ENCODE data around the gene YKT6.

YKT6 gene

GRCh38 chr7:44235582-44236332 lies 35.0 kb downstream of the YKT6 start:
- DNase-seq, result no peak

- DNase-seq, result no peak
Measured at GRCh38 chr7:44236333-44236728, 35.6 kb downstream of the YKT6 start.

DNA sequence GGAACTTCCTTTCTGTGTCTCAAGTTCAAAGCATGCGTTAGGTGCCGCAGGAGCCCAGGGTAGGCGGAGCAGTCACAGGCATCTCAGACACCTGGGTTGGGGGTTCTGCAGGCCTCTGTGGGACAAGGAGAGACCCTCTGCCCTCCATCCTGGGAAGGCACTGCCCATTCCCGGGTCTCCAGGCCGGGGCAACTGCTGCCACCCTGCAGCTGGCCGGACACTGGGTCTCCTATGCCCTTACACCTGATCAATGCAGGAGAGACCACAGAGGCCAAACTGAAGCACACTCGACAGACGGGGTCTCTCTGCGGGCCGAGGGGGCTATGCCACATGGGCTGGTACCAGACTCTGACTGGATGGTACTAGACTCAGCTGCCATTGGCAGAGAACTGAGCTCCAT lies 36.9 kb downstream of the YKT6 start:
- no peak for DNase-seq

DNA sequence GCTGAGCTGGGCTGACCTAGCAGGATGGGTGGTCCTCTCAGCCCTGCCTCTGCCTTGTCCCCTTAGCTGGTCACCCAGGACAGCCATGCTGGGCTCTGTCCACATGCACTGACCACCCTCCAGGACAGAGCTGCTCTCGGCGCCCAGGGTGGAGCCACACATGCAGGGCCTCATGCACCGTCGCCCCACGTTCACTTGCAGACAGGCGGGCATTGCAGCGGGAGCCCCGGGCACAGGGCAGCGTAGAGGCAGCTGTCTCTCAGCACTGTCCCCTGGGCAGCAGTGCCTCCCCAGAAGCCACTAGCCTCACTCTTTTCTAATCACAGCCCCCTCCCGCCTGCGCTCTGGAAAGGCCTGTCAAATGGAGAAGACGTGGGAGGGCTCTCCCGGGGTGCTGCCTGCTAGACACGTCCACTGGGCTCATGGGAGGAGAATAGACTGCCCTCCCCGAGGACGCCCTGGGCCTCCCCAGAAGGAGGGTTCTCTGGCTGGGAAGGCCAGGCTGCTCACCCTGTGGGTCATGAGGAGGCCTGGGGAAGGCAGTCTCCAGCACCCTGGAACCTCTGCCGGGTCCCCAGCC lies 37.4 kb downstream of the YKT6 start:
- DNase-seq, result no peak

DNA sequence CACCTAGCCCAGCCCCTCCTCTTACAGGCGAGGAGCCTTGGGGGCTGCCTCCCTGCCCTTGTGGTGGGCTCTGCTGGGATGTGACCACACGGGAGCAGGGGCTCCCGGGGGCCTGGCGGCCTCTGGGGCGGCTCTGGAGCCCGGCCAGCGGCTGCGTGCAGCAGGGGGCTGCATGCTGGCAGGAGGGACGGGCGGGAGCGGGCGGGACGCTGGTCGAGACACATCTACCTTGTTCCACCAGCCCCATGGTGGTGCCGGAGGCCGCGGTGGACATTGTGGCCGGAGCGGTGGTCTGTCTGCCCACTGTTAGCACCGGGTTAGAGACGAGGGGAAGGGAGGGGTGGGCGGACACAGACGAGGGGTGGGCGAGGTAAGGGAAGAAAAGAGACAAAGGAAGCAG lies 38.6 kb downstream of the YKT6 start:
- DNase-seq, result no peak

GRCh38 chr7:44240376-44240775 lies 39.6 kb downstream of the YKT6 start:
- DNase-seq, result no peak

GRCh38 chr7:44240983-44241510 lies 40.3 kb downstream of the YKT6 start:
- peak; percentile 49 for DNase-seq

GRCh38 chr7:44242091-44242490 lies 41.3 kb downstream of the YKT6 start:
- DNase-seq, result no peak

GRCh38 chr7:44244282-44244681 lies 43.5 kb downstream of the YKT6 start:
- DNase-seq, result no peak

GRCh38 chr7:44246396-44247113 lies 45.8 kb downstream of the YKT6 start:
- no peak for DNase-seq

GRCh38 chr7:44247868-44248651 lies 47.3 kb downstream of the YKT6 start:
- DNase-seq, result no peak

DNA sequence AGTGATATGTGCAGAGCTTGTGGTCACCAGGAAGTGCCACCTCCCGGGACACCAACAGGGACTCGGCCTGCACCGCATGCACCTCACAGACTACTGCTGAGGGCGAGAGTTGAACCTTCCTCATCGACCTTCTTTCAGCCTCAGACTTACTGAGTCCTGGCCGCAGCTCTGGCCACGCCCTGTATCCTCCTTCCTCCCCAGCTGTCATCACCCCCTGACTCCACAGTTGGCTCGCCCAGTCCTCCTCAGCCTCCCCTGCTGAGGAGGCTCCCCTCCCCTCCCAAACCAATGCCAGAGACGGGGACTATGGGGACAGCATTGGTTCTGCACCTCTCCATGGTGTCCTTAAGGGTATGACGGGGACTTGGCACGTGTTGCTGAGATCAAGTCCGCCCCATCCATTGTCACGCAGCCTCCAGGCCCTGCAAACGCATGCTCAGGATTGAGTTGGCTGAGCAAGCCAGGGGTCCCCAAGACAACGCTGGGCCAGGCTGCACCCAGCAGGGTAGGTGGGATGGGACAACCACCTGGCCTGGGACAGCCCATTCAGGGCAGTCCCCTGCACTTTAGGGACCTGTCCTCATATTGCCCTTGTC lies 49.0 kb downstream of the YKT6 start:
- DNase-seq, result no peak

DNA sequence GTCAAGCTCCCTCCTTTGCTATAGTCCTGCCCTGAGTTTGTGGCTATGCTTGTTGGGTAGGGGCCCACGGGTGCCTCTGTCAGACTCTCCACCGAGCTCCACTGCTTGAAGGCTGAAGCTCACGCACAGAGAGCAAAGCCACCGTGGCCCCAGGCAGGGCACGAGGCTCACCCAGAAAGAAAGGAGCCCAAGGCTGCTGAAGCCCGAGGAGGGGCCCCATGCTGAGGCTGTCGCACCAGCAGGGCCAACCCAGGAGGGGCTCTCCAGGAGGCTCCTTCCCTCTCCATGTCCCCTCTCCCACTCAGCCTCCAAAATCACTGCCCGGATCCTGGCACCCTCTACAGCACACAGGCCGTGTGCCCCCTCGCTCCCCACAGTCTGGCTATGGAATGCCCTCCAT lies 50.5 kb downstream of the YKT6 start:
- DNase-seq, result no peak

DNA sequence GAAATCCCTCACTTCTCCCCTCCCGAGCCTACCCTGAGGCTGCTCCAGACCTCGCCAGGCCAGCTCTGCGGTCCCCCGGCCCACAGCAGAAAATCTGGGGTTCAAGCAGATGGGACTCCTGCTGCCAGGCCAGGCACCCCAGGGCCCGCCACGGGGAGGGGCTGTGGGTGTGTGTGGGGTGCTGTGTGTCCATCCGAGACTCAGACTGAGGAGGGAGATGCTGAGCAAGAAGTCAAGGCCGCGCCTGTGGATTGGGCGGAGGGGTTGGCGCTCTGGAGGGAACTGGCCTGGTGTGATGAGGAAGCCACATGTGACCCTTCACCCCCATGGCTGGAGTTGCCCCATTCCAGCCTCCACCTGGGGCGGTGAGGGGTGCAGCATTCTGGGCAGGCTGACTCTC lies 51.1 kb downstream of the YKT6 start:
- DNase-seq, result no peak

DNA sequence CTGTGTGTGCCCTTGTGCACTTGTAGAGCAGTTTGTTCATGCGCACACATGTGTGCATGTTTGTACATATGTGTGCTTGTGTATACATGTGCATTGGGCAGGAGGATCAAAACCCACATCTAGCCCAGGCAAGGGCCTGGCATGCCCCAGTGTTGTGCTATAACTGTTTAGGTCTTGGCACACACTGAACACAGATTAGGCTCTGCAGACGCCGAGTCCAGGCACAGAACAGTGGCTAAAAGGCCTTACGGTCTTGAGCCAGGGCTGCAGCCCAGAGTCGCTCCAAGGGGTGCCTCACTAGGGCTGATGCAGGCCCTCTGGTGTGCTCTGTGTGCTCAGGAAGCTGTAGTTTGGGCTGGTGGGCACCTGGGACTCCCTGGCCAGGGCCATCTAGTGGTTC lies 55.7 kb downstream of the YKT6 start:
- DNase-seq, result no peak

DNA sequence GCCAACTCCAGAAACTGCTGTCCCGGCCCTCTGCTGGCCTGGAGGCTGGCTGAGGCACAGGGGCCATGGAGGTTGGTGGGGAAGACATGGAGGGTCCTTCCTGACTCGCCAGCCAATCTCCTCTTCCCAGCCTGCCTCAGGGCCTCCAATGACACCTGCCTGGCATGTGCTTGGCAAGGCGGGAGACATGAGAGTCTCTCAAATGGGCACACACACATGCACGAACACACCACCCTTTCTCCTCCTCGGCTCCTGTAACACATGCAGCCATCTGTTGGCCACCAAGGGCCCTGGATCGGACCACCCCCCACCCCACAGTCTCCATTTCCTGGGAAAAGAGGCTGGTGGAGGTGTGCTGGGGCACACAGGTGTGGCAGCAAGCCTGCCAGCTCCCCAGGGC lies 56.4 kb downstream of the YKT6 start:
- DNase-seq, result no peak

- peak; percentile 45 for DNase-seq
Measured at GRCh38 chr7:44257618-44258422, 57.0 kb downstream of the YKT6 start.

GRCh38 chr7:44258423-44258760 lies 57.6 kb downstream of the YKT6 start:
- DNase-seq, result no peak

GRCh38 chr7:44258865-44259546 lies 58.2 kb downstream of the YKT6 start:
- no peak for DNase-seq

DNA sequence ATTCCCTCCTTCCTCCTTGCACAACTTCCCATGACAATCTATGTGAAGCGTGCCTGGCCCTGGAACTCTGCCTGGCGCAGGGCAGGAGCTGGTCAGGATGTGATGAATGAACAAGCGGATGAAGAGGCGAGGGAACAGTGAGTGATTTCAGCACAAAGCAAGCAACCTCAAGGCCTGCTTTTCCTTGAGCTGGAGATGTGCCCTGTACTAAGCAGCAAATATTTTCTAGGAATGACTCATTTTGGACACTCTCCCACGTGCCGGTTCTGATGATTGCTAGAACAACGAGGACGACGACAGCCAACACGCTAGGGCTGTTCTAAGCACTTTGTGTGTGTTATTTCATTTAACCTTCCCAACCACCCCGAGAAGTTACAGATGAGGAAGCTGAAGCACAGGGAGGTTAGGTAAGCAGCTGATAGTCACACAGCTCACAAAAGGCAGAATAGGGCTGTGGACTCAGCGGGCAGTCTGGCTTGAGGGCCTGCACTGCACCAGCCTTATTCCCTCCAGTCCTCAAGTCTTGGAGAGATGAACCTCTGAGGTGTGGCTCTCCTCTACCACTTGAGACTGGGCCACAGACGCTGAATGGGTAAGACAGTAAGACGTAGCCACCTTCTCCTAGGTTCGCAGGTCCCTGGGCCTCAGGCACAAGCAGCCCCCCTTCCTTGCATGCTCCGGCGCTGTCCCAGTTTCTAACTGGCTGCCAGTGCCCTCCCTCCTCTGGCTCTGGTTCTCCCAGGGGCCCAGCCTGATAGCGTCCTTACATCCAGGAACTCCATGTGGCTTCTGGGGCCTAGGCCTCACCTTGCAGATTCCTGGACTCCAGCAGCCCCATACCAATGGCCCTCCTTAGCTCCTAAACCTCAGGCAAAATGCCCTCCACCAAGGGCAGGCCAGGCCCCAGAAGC lies 59.0 kb downstream of the YKT6 start:
- DNase-seq, result no peak

Measured in central memory CD4-positive, alpha-beta T cell (primary cell).